Measurements from ENCODE around the gene SH3BP5L.

The SH3BP5L gene

DNA sequence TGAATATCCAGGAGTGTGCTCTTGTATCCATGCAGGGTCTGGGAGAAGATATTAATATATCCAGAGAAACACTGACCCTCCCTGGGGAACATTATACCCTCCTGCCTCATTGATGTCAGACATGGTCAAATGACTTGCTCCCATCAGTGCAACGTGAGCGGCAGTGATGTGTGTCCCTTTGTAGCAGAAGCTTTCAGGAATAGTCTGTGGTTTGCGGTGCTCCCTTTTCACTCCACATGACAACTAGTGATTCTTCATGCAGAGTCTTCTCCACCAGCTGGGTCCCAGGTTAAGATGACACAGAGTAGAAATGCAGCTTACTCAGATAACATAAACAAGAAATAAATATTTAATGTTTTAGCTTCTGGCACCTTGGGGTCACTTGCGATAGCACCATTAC, 38.3 kb downstream of the SH3BP5L start:
- DNase-seq (ENCODE audit: insufficient read length, low spot score) (no peak), FAIRE-seq (no peak)

- FAIRE-seq = no peak
- no peak for DNase-seq (ENCODE audit: insufficient read length, low spot score)
These were observed 39.6 kb downstream of the SH3BP5L start for GRCh38 chr1:248786156-248786555.

DNA sequence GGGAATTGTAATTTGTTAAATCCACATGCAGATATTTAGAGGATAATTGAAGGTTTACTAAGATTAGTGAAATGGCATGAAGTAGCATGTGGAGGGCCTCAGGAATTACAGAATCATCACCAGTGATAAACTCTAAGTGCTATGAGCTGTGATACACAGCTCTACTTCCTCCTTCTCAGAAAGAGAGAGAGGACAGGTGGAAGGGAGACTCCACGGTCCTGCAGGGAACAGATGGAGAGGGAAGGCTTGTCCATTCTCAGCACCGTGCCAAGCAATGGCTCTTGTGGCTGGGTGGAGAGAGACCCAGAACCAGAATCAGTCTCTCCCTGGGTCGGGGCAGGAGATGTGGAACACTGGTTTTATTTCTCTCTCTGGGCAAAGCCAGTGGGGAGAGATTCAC, 42.3 kb downstream of the SH3BP5L start:
- no peak for DNase-seq (ENCODE audit: insufficient read length, low spot score)
- no peak for FAIRE-seq

DNA sequence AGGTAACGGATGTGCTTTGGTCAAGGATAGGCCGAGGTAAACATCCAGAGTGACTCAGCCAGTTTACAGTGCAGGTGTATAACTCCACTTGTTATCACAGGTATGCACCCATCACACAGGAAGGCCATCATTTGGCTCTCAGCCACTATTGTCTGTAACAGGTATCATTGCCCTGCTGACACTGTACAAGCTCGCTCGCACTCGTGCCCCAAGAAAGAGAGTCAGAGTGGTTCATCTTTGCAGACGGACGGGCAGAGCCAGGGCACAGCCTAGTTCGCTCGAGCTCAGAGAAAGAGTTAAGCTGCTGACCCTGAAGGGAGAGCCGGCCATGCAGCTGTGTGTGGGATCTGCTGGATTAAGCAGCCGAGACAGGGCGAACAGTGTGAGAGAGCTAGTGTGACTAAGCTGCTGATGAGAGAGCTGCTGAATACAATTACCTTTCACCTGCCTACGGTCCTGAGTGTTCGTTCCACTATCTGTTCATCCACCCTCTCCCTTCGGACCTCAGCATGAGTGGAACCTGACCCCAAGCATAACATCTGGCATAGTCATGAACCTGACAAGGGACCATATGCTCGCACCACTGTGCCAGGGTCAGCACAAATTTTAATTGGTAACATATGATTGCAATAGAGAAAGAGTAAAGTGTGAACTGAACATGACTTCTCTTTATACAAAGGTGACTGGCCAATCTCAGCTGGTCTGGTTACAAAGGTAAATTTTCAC, 43.1 kb downstream of the SH3BP5L start:
- no peak for FAIRE-seq

DNA sequence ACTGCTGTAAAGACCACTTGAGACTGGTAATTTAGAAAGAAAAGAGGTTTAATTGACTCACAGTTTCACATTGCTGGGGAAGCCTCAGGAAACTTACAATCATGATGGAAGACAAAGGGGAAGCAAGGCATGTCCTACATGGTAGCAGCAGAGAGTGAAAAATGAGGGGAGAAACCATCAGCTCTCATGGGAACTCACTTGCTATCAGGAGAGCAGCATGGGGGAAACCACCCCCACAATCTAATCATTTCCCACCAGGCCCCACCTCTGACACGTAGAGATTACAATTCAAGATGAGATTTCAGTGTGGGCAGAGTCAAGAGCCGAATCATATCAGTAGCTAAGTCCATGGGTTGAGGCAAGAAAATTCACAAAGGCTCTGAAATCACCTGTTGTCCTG, 46.4 kb downstream of the SH3BP5L start:
- DNase-seq (ENCODE audit: insufficient read length, low spot score) (no peak), FAIRE-seq (no peak)

More for the DNA sequence above, 43.1 kb downstream of the SH3BP5L start:
- no peak for DNase-seq (ENCODE audit: insufficient read length, low spot score)

DNA sequence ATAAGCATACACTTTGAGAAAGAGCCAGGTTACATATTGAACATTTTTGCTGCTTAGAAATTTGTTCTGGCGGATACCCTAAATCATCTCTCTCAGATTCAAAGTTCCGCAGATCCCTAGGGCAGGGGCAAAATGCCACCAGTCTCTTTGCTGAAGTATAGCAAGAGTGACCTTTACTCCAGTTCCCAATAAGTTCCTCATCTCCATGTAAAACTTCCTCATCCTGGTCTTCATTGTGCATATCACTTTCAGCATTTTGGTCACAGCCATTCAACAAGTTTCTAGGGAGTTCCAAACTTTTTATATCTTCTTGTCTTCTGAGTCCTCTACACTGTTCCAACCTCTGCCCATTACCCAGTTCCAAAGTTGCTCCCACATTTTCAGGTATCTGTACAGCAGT, 46.8 kb downstream of the SH3BP5L start:
- FAIRE-seq (no peak), DNase-seq (ENCODE audit: insufficient read length, low spot score) (no peak)

GRCh38 chr1:248776991-248777390, 48.7 kb downstream of the SH3BP5L start:
- no peak for FAIRE-seq
- no peak for DNase-seq (ENCODE audit: insufficient read length, low spot score)

GRCh38 chr1:248775441-248775840, 50.3 kb downstream of the SH3BP5L start:
- DNase-seq (ENCODE audit: insufficient read length, low spot score) (no peak), FAIRE-seq (no peak)

All from HTR-8/SVneo (cell line).